ENCODE measurements around the gene ATXN7L1.

Gene ATXN7L1

DNA sequence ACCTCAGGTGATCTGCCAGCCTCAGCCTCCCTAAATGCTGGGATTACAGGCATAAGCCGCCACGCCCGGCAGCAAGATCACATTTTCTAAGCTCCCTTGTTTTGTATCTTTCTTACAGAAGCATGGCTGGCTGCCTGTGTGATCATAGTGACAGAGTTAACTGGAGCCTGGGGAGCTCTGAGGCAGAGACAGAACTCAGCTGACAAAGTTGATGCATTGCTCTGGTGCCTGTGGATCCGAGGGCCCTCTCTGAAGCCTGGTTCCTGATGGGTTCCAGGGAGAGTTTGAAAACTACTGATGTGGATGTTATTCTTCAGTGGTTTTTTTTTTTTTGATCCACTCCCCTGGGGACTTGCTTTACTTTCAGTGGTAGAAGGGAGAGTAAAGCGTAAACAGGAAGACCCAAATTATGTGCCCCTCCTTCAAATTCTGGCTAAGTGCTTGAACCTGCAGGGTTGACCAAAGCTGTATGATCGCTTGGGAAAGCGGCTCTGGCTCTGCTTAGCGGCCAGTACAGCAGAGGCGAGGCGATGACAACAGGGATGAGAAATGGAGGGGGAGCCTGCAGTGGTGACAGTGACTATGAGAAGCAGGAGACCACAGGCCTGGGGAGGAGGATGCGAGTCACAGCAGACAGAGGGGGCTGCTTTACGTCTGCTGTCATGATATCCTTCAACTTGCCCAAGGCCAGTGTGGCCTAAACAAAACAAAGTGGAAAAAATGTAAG, 288.3 kb downstream of the ATXN7L1 start:
- Histone ChIP-seq H4K20me1 (ENCODE audit: insufficient read depth, low read length) (no peaks in the 10 kb centered on the region), H3K4me3 (ENCODE audit: low read length) (no peak overlapping the region), H3K9ac (ENCODE audit: low read length) (no peak overlapping the region), H3K27ac (ENCODE audit: low read length) (no peak overlapping the region), H3K4me2 (ENCODE audit: low read length) (no peak overlapping the region), H3K79me2 (ENCODE audit: low read length) (no peaks in the 10 kb centered on the region), H3K27me3 (ENCODE audit: low read depth, low read length) (no peaks in the 10 kb centered on the region), H3K9me3 (ENCODE audit: insufficient read depth, low read length) (no peaks in the 10 kb centered on the region), H3K4me1 (ENCODE audit: low read length) (peaks cover 9% of the 10 kb centered on the region), H3K36me3 (replicated peaks; ENCODE audit: low read depth, low read length) (no peaks in the 10 kb centered on the region), H2AFZ (ENCODE audit: low read depth, low read length) (no peak overlapping the region)
- TF ChIP-seq EZH2phosphoT487 (IDR thresholded peaks at IDR 0.05; ENCODE audit: low read depth): no peak
- TF ChIP-seq, protein P1, sequence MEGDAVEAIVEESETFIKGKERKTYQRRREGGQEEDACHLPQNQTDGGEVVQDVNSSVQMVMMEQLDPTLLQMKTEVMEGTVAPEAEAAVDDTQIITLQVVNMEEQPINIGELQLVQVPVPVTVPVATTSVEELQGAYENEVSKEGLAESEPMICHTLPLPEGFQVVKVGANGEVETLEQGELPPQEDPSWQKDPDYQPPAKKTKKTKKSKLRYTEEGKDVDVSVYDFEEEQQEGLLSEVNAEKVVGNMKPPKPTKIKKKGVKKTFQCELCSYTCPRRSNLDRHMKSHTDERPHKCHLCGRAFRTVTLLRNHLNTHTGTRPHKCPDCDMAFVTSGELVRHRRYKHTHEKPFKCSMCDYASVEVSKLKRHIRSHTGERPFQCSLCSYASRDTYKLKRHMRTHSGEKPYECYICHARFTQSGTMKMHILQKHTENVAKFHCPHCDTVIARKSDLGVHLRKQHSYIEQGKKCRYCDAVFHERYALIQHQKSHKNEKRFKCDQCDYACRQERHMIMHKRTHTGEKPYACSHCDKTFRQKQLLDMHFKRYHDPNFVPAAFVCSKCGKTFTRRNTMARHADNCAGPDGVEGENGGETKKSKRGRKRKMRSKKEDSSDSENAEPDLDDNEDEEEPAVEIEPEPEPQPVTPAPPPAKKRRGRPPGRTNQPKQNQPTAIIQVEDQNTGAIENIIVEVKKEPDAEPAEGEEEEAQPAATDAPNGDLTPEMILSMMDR (IDR thresholded peaks at IDR 0.05; ENCODE audit: low read depth, low read length): no peak

DNA sequence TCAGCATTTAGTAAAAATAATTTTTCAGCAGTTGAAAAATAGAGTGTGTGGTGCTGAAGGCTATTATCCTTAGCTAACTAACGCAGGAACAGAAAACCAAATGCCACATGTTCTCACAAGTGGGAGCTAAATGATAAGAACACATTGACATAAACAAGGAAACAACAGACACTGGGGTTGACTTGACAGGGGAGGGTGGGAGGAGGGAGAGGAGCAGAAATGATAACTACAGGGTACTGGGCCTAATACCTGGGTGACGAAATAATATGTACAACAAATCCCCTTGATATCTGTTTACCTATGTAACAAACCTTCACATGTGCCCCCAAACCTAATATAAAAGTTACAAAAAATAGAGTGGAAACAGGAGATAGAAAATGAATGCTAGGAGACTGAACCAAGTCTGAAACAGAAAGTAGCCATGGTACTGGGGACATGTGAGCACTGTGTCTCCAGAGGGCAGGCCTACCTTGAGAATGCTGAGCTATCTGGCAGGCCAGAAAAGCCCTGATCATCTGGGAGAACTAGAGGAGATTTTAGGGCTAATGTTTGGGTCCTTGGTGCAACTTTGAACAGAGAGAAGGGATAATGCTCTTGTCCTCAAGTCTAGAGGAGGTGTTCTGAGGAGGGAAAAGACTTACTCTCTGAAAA, 290.4 kb downstream of the ATXN7L1 start:
- Histone ChIP-seq H3K9ac (ENCODE audit: low read length) (no peak overlapping the region), H4K20me1 (ENCODE audit: insufficient read depth, low read length) (no peaks in the 10 kb centered on the region), H3K27ac (ENCODE audit: low read length) (no peak overlapping the region), H2AFZ (ENCODE audit: low read depth, low read length) (no peak overlapping the region), H3K4me2 (ENCODE audit: low read length) (no peak overlapping the region), H3K9me3 (ENCODE audit: insufficient read depth, low read length) (no peaks in the 10 kb centered on the region), H3K4me1 (ENCODE audit: low read length) (peaks cover 4% of the 10 kb centered on the region; the same call in 1 of the 2 replicates), H3K79me2 (ENCODE audit: low read length) (no peaks in the 10 kb centered on the region), H3K4me3 (ENCODE audit: low read length) (no peak overlapping the region), H3K27me3 (ENCODE audit: low read depth, low read length) (no peaks in the 10 kb centered on the region), H3K36me3 (replicated peaks; ENCODE audit: low read depth, low read length) (no peaks in the 10 kb centered on the region)
- TF ChIP-seq, protein P1 (IDR thresholded peaks at IDR 0.05; ENCODE audit: low read depth, low read length): no peak
- no peak for TF ChIP-seq EZH2phosphoT487 (IDR thresholded peaks at IDR 0.05; ENCODE audit: low read depth)

DNA sequence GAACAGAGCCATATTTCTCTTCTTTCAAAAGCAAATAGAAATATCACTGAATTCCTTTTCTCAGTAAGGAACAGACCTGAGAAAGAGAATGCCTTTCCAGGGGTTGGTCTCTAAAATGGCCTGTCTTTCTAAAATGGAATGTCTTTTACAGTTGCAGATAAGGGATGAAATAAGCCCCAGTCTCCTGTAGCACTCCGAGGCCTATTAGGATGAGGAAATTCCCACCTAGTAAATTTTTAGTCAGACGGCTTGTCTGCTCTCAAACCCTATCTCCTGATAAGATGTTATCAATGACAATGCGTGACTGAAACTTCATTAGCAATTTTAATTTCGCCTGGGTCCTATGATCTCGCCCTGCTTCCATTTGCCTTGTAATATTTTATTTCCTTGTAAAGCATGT, 292.2 kb downstream of the ATXN7L1 start:
- H3K4me3 ChIP-seq (ENCODE audit: low read length): no peak overlapping the region
- H3K79me2 ChIP-seq (ENCODE audit: low read length): no peaks in the 10 kb centered on the region
- TF ChIP-seq, protein P1 (IDR thresholded peaks at IDR 0.05; ENCODE audit: low read depth, low read length): no peak
- TF ChIP-seq EZH2phosphoT487 (IDR thresholded peaks at IDR 0.05; ENCODE audit: low read depth): no peak
- H3K27me3 ChIP-seq (ENCODE audit: low read depth, low read length): no peaks in the 10 kb centered on the region
- no peak overlapping the region for H3K9ac ChIP-seq (ENCODE audit: low read length)
- H4K20me1 ChIP-seq (ENCODE audit: insufficient read depth, low read length): no peaks in the 10 kb centered on the region
- H3K36me3 ChIP-seq (replicated peaks; ENCODE audit: low read depth, low read length): no peaks in the 10 kb centered on the region
- no peaks in the 10 kb centered on the region for H3K9me3 ChIP-seq (ENCODE audit: insufficient read depth, low read length)
- H3K27ac ChIP-seq (ENCODE audit: low read length): no peak overlapping the region
- H3K4me1 ChIP-seq (ENCODE audit: low read length): peaks cover 5% of the 10 kb centered on the region
- no peak overlapping the region for H2AFZ ChIP-seq (ENCODE audit: low read depth, low read length)
- H3K4me2 ChIP-seq (ENCODE audit: low read length): no peak overlapping the region

DNA sequence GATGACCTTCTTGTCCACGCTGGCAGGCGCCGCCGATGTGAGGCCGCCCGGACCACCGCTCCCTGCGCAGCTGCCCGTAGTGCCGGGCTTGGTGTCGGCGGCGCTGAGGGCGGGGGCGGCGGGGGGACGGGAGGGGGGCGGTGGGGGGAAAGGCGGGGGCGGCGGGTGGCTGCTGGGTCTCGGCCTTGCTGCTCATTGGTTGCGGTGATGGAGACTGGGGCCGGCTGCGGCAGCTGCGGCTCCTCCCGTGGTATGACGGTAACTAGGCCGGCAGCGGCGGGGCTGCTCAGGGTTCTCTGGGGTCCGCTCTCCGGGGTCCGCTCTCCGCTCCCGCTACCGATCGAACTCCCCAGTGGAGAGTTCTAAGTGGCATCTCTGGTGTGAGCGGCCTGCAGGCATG, 293.3 kb downstream of the ATXN7L1 start:
- peaks cover 4% of the 10 kb centered on the region; the same call in 1 of the 2 replicates for H3K4me1 ChIP-seq (ENCODE audit: low read length)
- H3K4me3 ChIP-seq (ENCODE audit: low read length): no peak overlapping the region
- H3K36me3 ChIP-seq (replicated peaks; ENCODE audit: low read depth, low read length): no peaks in the 10 kb centered on the region
- H3K4me2 ChIP-seq (ENCODE audit: low read length): no peak overlapping the region
- no peak overlapping the region for H3K27ac ChIP-seq (ENCODE audit: low read length)
- H3K9me3 ChIP-seq (ENCODE audit: insufficient read depth, low read length): no peaks in the 10 kb centered on the region
- no peak overlapping the region for H3K9ac ChIP-seq (ENCODE audit: low read length)
- TF ChIP-seq EZH2phosphoT487 (IDR thresholded peaks at IDR 0.05; ENCODE audit: low read depth): no peak
- TF ChIP-seq, protein P1 (IDR thresholded peaks at IDR 0.05; ENCODE audit: low read depth, low read length): no peak
- no peaks in the 10 kb centered on the region for H4K20me1 ChIP-seq (ENCODE audit: insufficient read depth, low read length)
- H3K27me3 ChIP-seq (ENCODE audit: low read depth, low read length): no peaks in the 10 kb centered on the region
- no peaks in the 10 kb centered on the region for H3K79me2 ChIP-seq (ENCODE audit: low read length)
- no peak overlapping the region for H2AFZ ChIP-seq (ENCODE audit: low read depth, low read length)

All from OCI-LY3 (cell line).